Prostate gland (tissue), 2 donors: ENCODE results near the gene SMIM24.

Experiments used
- POLR2AphosphoS5 ChIP-seq: sonication (generic); formaldehyde crosslinking; IDR thresholded peaks from one replicate; pipeline ENCODE4 v1.6.1; 2017; ENCODE audit warnings: antibody characterized with exemption
- TF ChIP-seq, protein P1 (sequence below), 4 experiments: fragments of 200-600 bp in 2 of 4; fragments of 450-650 bp in 2 of 4; sonication (generic) in 2 of 4; IDR thresholded peaks; 1 replicate in 3 of 4; 2 replicates in 1 of 4; pipeline ENCODE4 v1.5.1; 2016 to 2019; ENCODE audit warnings: antibody characterized with exemption in 4 of 4, mild to moderate bottlenecking in 2 of 4, moderate library complexity in 2 of 4

DNA sequence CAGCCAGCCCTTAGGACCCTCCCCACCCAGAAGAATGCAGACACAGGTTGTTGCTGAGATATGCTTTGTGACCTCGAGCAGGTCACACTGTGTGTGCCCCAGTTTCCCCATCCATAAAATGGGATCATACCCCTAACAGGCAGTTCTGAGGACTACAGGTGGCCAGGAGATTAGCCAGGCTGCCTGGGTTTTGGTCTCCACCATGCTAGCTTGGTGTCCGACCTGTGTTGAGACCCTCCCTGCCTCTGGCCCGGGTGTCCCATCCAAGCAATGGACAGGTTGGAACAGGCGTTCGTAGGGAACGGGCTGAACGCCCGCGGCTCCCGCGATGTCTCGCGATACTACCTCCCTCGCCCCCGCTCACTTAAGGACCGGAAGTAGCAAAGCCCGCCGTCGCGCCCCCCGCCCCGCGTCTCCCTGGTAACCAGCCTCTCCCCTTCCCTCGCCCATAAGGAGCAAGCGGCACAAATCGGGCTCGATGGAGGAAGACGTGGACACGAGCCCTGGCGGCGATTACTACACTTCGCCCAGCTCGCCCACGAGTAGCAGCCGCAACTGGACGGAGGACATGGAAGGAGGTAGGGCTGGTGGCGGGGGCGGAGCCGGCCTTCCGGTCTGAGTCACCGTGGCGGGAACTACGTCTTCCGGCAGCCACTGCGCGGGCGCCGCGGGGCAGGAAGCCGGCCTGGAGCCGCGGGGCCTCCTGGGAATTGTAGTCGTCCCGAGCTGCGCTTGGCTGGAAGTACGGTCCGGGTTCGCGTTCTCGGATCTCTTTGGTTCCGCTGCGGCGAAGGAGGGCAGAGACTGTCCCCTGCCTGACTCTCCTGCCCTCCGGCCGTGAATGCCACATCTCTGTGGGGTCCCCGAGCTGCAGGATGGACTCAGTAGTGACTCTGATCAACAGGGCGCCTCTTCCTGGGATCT, 45.4 kb downstream of the SMIM24 start:
- TF ChIP-seq POLR2AphosphoS5: peak; percentile 98
- TF ChIP-seq, protein P1, sequence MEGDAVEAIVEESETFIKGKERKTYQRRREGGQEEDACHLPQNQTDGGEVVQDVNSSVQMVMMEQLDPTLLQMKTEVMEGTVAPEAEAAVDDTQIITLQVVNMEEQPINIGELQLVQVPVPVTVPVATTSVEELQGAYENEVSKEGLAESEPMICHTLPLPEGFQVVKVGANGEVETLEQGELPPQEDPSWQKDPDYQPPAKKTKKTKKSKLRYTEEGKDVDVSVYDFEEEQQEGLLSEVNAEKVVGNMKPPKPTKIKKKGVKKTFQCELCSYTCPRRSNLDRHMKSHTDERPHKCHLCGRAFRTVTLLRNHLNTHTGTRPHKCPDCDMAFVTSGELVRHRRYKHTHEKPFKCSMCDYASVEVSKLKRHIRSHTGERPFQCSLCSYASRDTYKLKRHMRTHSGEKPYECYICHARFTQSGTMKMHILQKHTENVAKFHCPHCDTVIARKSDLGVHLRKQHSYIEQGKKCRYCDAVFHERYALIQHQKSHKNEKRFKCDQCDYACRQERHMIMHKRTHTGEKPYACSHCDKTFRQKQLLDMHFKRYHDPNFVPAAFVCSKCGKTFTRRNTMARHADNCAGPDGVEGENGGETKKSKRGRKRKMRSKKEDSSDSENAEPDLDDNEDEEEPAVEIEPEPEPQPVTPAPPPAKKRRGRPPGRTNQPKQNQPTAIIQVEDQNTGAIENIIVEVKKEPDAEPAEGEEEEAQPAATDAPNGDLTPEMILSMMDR (IDR thresholded peaks at IDR 0.05): peak in 1 of 4 experiments; percentile 19
